GM18861 (cell line): ENCODE measurements around the gene MTERF1.
A peak's percentile ranks its signal among the peaks of the same experiment; 100 is the strongest.
"Not testable (repeated sequence)": the region's sequence is repeated elsewhere in the genome, so short reads cannot be mapped to it uniquely, and the experiment has no call there.

Source experiments
- ATAC-seq: cut with Tn5 transposase; IDR thresholded peaks from one replicate; pipeline ENCODE4 v1.9.1; 2021; ENCODE audit not compliant: unreplicated experiment

The MTERF1 gene

GRCh38 chr7:91887336-91888213, 7.1 kb upstream of the MTERF1 start:
- not testable (repeated sequence) for ATAC-seq

GRCh38 chr7:91883676-91884362, 3.3 kb upstream of the MTERF1 start:
- ATAC-seq = no peak

- no peak for ATAC-seq
These were observed 488 bp downstream of the MTERF1 start for GRCh38 chr7:91880016-91880412.

GRCh38 chr7:91876391-91877133, 3.9 kb downstream of the MTERF1 start:
- no peak for ATAC-seq

- ATAC-seq = no peak
These were observed 4.7 kb downstream of the MTERF1 start for GRCh38 chr7:91875851-91876250.

GRCh38 chr7:91872928-91873327, 7.6 kb downstream of the MTERF1 start:
- ATAC-seq = no peak

GRCh38 chr7:91872069-91872468, 8.4 kb downstream of the MTERF1 start:
- no peak for ATAC-seq

GRCh38 chr7:91869661-91870060, 10.8 kb downstream of the MTERF1 start:
- ATAC-seq = no peak

- ATAC-seq = no peak
These were observed 13.8 kb downstream of the MTERF1 start for GRCh38 chr7:91866599-91867148.

- ATAC-seq = no peak
These were observed 15.0 kb downstream of the MTERF1 start for GRCh38 chr7:91865511-91865910.

GRCh38 chr7:91864604-91865003, 15.9 kb downstream of the MTERF1 start:
- ATAC-seq = not testable (repeated sequence)

- ATAC-seq = no peak
These were observed 16.4 kb downstream of the MTERF1 start for GRCh38 chr7:91864070-91864469.

GRCh38 chr7:91852263-91852741, 28.2 kb downstream of the MTERF1 start:
- ATAC-seq = peak; percentile 74

- no peak for ATAC-seq
These were observed 30.0 kb downstream of the MTERF1 start for GRCh38 chr7:91850455-91850854.

- ATAC-seq = no peak
These were observed 32.5 kb downstream of the MTERF1 start for GRCh38 chr7:91847876-91848588.

GRCh38 chr7:91847231-91847630, 33.3 kb downstream of the MTERF1 start:
- ATAC-seq = no peak

- ATAC-seq = no peak
These were observed 34.1 kb downstream of the MTERF1 start for GRCh38 chr7:91846436-91846835.

GRCh38 chr7:91843831-91844230, 36.7 kb downstream of the MTERF1 start:
- peak; percentile 85 for ATAC-seq

- ATAC-seq = no peak
These were observed 42.1 kb downstream of the MTERF1 start for GRCh38 chr7:91838439-91838838.

- no peak for ATAC-seq
These were observed 43.0 kb downstream of the MTERF1 start for GRCh38 chr7:91837397-91838070.
